SW480 (cell line): ENCODE data around the gene HPGD.

ENCODE experiments used
- DNase-seq: peaks from one replicate; pipeline ENCODE4 v3.0.0-alpha.2; 2016; ENCODE audit warnings: low spot score

Gene HPGD

DNA sequence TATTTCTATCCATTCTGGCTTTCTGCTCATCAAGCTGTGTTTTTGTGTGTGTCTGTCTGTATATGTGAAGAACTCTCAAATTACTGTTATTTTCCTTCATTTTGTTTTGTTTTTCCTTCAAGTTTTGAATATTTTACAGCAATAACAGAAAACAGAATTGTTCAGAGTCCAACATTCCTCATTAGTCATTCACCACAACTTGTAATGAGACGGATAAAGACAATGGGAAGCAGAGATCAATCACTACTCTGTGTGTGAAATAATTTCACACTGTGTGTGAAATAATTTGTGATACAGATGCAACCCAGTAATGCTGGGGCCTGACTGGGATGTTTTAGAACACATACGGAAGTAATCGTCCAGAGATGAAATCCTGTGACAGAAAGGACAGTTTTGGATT lies 55.2 kb downstream of the HPGD start:
- peak; percentile 17 for DNase-seq

DNA sequence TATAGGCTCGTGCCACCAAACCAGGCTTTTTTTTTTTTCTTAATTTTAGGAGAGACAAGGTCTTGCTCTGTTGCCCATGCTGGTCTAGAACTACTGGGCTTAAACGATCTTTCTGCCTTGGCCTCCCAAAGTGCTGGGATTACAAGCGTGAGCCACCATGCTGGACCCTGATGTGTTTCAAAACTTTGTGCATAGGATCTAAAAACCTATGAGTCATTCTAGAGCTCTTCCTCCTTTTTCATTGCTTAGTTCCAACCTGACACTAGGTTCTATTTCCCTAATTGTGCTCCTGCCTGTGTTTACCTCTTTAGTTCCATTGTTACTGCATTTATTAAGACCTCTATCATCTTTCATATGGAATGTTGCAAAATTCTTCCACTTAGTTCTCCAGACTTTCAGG lies 57.3 kb downstream of the HPGD start:
- no peak for DNase-seq

DNA sequence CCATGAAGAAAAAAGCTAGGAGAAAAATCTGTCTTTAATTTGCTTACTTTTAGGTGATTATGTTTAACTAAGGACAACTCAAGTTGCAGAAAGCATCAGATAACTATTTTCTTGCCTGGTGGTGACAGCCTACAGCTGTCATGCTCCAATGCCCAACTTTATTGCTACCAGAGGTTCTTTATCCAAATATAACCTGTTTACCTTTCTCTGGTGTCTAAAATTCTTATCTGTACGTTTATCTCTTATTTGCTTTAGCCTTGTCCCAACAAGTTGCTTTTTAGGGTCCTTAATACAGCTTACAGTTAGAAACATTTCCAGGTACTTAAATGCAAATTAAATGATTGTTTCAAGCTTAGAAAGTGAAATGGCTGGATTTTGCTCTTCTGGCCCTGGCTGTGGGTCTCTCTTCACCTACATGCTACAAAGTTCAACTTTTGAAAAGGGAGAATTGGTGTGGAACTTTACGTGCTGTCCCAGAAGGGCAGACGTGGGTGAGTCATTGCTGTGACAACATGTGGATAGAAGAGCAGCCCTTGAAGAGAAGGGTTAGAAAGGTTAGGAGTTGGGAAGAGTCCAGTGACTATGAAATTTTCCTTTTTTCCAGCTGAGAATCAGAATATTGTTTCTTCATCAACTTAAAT lies 60.7 kb downstream of the HPGD start:
- peak; percentile 15 for DNase-seq

DNA sequence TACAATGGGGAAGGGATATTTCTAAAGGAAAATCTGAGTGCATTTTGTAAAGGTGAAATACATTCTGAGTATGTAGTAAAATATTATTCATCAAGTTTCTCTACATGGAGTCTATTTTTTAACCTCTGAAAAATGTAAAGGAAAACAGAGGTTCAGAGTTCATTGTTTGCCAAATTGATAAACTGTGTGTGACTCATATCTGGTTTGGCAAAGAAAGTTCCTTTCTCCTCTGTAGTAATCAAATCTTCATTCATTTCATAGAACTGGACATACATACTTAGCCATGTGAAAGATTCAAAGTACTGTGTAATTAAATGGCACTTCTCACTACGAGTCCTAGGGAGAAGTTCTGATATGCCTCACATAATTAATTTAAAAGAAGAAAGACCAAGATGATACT lies 61.6 kb downstream of the HPGD start:
- DNase-seq = no peak

DNA sequence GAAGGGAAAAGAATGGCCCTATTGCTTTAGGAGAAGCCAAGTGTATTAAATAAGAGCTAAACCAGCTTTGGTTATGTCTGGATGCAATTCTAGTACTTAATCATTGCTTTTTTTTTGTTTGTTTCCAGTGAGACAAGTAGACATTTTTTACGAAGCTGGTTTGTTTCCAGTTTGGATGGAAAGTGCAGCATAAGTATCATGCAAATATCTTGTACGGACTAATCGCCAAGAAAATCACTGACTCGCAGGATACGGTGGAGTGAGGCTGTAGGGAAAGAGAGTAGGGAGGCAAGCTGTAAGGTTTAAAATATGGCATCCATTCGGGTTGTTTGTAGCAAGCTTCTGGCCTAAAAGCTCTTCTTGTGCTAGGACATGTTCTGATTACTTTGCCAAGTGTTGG lies 64.8 kb downstream of the HPGD start:
- no peak for DNase-seq

DNA sequence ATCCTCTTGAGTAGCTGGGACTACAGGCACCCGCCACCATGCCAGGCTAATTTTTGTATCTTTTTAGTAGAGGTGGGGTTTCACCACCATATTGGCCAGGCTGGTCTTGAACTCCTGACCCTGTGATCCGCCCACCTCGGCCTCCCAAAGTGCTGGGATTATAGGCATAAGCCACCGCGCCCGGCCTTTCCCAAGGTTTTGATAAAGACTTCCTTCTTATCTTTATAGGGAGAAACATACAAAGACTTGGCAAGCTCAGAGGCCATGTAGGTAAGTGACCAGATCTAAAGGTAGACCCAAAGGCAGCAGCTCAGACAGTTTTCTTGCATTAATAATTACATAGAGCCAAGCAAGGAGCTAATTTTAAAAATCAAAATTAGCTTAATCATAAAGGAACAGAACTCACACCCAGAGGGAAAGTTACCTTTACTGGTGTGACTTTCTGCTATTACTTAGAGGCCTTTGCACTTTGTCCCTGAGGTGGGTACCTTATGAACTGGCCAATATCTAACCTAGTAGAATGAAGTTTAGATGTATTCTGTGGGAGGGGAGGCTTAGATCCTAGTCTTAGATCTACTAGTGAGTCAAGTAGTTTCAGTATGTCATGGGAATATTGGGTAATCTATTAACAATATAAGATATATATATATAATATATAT lies 67.3 kb downstream of the HPGD start:
- DNase-seq = no peak

DNA sequence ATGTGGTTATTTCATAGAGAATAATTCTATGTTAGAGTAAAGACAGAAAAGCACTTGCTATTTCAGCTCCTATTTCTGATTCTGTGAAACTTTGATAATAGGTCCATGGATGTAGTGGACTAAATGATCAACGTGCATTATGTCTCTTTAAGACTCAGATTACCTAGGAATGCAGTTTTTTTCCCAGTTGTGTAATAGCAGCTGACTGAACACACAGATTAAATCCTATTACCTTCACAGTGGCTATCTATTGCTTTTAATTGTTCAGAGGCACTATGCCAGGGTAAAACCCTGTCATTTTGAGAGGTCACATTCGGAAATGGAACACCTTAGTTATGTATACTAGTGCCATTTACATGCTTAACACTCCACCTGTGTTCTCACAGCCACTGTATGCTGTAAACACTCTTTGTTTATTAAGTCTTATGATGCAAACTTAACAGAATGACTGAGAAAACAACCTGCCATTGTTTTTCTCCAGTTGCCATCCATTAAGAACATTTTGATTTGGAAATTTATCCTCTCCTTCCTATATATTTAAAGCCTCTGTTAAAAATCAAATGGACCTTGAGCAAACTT lies 70.5 kb downstream of the HPGD start:
- DNase-seq = no peak

DNA sequence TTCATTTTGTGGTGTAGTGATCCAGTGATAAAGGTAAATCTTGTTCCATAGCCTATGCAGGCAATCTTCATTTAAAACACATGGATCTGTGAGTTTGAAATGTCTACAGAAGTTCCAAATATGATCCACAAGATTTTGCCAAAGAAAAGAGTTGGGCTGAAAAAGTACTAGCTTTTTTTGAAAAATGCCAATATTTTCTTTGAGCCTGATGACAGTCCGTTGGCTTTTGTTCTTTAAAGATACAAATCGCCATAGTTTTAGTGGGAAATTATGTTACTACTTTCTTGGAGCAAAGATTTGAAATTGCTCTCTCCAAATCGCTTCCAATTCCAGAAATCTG lies 71.5 kb downstream of the HPGD start:
- DNase-seq = no peak

DNA sequence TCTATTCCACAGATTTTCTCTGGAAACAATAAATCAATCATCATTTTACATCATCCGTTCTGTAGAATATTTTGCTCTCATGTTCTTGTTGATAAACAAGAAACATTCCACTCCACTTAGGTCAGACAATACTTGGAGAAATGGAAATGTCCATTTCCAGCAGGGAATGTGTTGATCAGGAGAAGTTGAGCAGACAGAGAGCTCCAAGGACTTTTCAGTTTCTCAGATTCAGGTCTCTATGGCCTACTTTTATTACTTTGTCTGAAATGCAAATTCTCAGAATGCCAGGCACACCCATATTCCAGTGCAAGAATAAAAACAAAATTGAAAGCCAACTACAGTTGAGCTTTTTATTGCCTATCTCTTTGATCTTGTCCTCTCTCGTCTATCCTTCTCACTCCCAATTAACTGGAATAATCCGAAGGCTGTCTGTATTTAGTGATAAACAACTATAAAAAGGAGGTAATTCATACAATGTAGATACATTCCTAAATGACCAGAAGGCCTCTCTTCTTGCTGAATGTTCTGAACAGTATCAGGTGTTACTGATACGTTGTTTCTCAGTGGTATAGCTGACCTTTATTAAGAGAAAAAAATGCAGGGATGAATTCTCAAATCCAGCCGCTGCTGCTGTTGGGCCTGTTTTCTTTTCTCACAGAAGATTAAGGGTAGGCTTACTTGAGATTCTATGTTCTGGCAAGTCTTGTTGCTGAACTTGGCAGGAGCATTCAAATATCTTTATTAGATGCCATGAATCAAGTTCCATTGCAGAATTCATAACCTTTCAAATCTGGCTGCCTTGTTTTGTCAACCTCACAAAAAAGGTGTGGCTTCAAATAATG lies 72.1 kb downstream of the HPGD start:
- DNase-seq = peak; percentile 42

DNA sequence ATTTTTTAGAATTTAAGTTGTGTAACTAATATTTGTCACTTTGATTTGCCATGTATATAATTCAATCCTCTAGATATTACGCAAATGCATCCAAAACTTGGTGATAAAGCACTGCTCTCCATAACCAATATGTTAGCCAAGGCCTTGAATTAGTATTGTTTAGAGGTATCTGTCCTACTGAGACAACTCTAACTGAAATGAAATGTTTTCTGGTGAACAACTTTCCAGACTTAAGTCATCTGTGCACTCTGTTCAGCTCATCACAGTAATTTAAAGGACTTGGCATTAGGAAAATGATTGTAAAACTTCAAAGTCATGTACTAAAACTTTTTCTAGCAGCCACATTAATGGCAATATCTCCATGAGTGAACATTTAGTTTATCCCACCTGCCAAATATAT lies 73.1 kb downstream of the HPGD start:
- DNase-seq = no peak

DNA sequence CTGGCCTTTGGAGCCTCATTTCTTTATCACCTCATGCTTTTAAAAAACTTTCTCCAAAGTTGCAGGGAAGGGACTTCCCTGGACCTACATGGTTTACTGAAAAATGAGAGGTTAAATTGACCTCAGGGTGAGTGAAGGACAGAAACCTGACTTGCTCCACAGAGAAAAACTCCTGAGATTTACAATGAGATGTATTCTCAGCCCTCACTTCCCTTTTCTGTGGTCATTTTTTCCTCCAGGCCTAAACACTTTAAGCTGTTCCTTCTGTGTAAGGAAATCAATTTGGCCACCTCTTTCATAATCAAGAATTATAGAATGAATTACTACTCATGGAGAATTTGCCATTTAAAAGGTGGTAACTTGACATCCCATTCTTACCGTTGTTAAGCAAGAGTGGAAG lies 77.9 kb downstream of the HPGD start:
- no peak for DNase-seq
